Measurements from ENCODE around the gene RNF148. TPM values are rescaled to one million over a fixed set of nuclear protein-coding genes. Genes with fewer than 3 reads are reported as not detected.

Gene RNF148
- polyA plus RNA-seq, 3 donors: 0.12 to 0.62 (median 0.16) TPM

GRCh38 chr7:122658856-122659255 lies 43.9 kb downstream of the RNF148 start:
- DNase-seq (ENCODE audit: extremely low read depth in 1 of 11, low read depth in 9 of 11, low spot score in 4 of 11): no peak

- no peak for DNase-seq (ENCODE audit: extremely low read depth in 1 of 11, low read depth in 9 of 11, low spot score in 4 of 11)
Observed at GRCh38 chr7:122653685-122654084, 49.0 kb downstream of the RNF148 start.

GRCh38 chr7:122652876-122653275 lies 49.8 kb downstream of the RNF148 start:
- no peak for DNase-seq (ENCODE audit: extremely low read depth in 1 of 11, low read depth in 9 of 11, low spot score in 4 of 11)

Other genes with a start within 250 kb of the RNF148 start
- under 1 TPM; 0.16 to 0.34 (median 0.27) TPM for gene RNF133, start 3.8 kb downstream of the RNF148 start, polyA plus RNA-seq (ENCODE audit: insufficient read length in 3 of 3)
- gene CADPS2, start 183.5 kb upstream of the RNF148 start, polyA plus RNA-seq (ENCODE audit: insufficient read length in 3 of 3): 10 to 100 TPM; 54.7 to 67.2 (median 63.4) TPM